Pons (tissue), 1 donor: ENCODE results near the gene BRD7.
"Not testable (repeated sequence)": the region's sequence is repeated elsewhere in the genome, so short reads cannot be mapped to it uniquely, and the experiment has no call there.

Experiments used
- DNase-seq: peaks from one replicate; pipeline ENCODE4 v3.0.0-alpha.2; 2016; ENCODE audit warnings: low spot score

The BRD7 gene

GRCh38 chr16:50354629-50355456, 13.9 kb downstream of the BRD7 start:
- no peak for DNase-seq

GRCh38 chr16:50354082-50354481, 14.7 kb downstream of the BRD7 start:
- DNase-seq = no peak

GRCh38 chr16:50351952-50352351, 16.8 kb downstream of the BRD7 start:
- DNase-seq = no peak

GRCh38 chr16:50351116-50351515, 17.7 kb downstream of the BRD7 start:
- DNase-seq = no peak

- DNase-seq = not testable (repeated sequence)
These were observed 23.6 kb downstream of the BRD7 start for GRCh38 chr16:50345210-50345609.

GRCh38 chr16:50343566-50343965, 25.2 kb downstream of the BRD7 start:
- not testable (repeated sequence) for DNase-seq

- DNase-seq = no peak
These were observed 28.2 kb downstream of the BRD7 start for GRCh38 chr16:50340578-50340977.

- no peak for DNase-seq
These were observed 30.2 kb downstream of the BRD7 start for GRCh38 chr16:50338371-50339231.

- DNase-seq = no peak
These were observed 31.9 kb downstream of the BRD7 start for GRCh38 chr16:50336884-50337283.

GRCh38 chr16:50335196-50335958, 33.4 kb downstream of the BRD7 start:
- DNase-seq = peak; percentile 37

DNA sequence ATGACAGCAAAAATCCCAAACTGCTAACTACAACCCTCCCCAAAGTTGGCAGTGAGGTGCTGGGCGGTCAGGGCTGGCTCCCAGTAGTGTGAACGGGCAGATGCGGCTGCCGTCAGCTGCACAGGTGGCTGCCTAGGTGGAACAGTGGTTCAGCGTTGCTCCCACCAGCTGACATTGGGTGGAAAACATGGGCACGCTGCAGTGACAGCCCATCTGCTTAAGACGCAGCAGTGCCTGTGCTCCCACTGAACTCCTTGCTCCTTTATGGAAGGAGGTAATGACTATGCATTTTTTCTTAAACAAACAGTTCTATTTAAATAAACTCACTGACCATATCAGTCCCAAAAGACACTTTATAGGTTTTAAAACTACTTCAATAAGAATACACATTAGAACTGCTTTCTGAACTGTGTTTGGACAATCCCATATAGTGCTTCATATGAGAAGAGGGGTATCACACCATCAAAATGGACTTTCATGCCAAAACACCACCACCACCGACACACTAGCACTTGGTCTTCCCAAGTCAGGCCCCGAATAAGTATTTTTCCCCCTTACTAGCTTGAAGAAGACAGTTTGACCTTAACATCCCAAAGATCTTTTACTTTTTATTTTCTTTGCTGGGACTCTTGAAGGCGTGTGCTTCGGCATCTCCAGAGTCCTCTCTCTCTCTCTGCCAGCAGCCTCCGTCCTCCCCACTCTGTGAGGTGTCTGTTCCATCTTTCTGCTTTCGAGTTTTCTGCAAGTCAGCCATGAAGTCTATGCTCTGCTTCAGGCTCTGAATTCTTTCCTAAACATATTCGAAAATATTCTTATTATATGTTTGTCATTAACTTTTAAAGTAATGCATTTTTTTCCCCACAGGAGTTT, 34.4 kb downstream of the BRD7 start:
- DNase-seq = no peak

DNA sequence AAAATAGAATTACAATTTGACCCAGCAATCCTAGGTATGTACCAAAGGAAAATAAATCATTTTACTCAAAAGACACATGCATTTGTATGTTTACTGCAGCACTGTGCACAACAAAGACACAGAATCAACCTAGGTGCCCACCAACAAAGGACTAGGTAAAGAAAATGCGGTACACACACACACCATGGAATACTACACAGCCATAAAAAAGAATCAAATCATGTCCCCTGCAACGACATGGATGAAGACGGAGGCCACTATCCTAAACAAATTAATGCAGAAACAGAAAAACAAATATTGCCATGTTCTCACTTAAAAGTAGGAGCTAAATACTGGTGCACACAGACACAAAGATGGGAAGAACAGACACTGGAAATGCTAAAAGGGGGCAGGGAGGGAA, 36.2 kb downstream of the BRD7 start:
- DNase-seq = no peak

- no peak for DNase-seq
These were observed 37.2 kb downstream of the BRD7 start for GRCh38 chr16:50331570-50331969.

- DNase-seq = no peak
These were observed 39.2 kb downstream of the BRD7 start for GRCh38 chr16:50329446-50330189.

DNA sequence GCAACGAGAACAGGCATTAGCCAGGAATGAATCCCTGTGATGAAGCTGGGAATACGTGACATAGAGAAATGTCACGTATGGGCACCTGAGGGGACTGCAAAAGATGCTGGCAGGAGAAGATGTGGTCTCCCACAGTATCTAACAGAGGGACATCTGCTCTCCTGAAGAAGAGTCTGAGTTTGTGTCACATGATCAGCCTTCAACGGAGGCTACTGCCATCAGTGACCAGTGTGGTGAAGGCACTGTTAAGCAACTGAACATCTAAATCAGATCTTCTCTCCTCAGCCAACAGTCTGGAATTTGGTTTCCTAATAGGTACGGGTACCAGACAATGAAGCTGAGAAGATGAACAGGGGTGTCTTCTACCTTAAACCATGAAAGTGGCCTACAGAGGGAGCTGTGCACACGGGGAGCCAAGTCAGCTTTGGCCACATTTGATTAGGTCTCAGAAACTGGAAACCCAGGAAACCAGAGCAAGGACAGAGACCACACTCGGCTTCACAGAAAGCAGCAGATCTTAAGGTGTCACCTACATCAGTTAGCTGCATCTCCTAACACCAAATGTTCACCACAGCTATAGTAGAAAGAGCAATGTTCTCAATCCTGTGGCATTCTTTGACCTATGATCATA, 41.8 kb downstream of the BRD7 start:
- peak; percentile 57 for DNase-seq

- no peak for DNase-seq
These were observed 42.5 kb downstream of the BRD7 start for GRCh38 chr16:50326264-50326663.

- no peak for DNase-seq
These were observed 44.4 kb downstream of the BRD7 start for GRCh38 chr16:50324345-50324744.

- DNase-seq = no peak
These were observed 45.3 kb downstream of the BRD7 start for GRCh38 chr16:50323335-50324011.

DNA sequence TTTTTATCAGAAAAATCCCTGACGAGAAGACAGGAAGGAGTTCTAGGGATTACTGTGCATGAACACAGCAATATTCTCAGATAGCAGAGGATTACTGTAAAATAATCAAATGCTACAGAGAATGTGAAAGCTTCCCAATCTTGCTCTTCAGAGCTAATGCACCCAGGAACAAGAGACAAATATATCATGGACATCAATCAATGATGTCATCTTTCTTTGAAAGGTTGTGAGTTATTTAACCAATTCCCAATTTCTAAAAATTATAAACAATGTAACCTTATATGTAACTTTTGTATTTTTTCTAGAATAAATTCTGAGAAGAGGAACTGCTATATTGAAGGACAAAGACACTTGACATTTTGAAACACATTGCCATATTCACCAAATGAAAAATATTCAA, 46.5 kb downstream of the BRD7 start:
- no peak for DNase-seq

GRCh38 chr16:50320310-50320709, 48.5 kb downstream of the BRD7 start:
- no peak for DNase-seq
